ENCODE data around the gene TBC1D9B. TPM values are rescaled to one million over a fixed set of nuclear protein-coding genes. Genes with fewer than 3 reads are reported as not detected.

The TBC1D9B gene
- total and polyA plus RNA-seq, 2 of the 13 experiments (the other 11 are each of a cell fraction or from before 2014, with no cell fraction given), result 35.0 to 50.0 TPM

GRCh38 chr5:179818746-179819295 is 88.9 kb downstream of the TBC1D9B start (continued):
- TF ChIP-seq, protein P1, sequence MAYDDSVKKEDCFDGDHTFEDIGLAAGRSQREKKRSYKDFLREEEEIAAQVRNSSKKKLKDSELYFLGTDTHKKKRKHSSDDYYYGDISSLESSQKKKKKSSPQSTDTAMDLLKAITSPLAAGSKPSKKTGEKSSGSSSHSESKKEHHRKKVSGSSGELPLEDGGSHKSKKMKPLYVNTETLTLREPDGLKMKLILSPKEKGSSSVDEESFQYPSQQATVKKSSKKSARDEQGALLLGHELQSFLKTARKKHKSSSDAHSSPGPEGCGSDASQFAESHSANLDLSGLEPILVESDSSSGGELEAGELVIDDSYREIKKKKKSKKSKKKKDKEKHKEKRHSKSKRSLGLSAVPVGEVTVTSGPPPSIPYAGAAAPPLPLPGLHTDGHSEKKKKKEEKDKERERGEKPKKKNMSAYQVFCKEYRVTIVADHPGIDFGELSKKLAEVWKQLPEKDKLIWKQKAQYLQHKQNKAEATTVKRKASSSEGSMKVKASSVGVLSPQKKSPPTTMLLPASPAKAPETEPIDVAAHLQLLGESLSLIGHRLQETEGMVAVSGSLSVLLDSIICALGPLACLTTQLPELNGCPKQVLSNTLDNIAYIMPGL (CRISPR knock-in tag; IDR thresholded peaks at IDR 0.05; ENCODE audit: borderline replicate concordance in 1 of 2, low read depth in 1 of 2), result 0 out of 4 replicates have a peak, but pooled peaks of 1 of the 2 experiments have one; percentile 65
- TF ChIP-seq CEBPG (CRISPR knock-in tag; IDR thresholded peaks at IDR 0.05) (peak; percentile 92), RXRA (CRISPR knock-in tag; IDR thresholded peaks at IDR 0.05) (peak; percentile 99), NFIC (IDR thresholded peaks at IDR 0.05; ENCODE audit: low read length) (no peak), ONECUT2 (CRISPR knock-in tag; IDR thresholded peaks at IDR 0.05) (0 out of 2 replicates have a peak, but pooled peaks have one; percentile 16), TEAD3 (CRISPR knock-in tag; optimal IDR thresholded peaks at IDR 0.05; ENCODE audit: borderline replicate concordance) (peak; percentile 65), ZNF607 (CRISPR knock-in tag; IDR thresholded peaks at IDR 0.05; ENCODE audit: borderline replicate concordance) (peak; percentile 93), ZFP82 (CRISPR knock-in tag; IDR thresholded peaks at IDR 0.05; ENCODE audit: borderline replicate concordance) (no peak; the same call in 1 of the 2 replicates), ATAD3A (CRISPR knock-in tag; IDR thresholded peaks at IDR 0.05) (no peak), FOSL1 (CRISPR knock-in tag; IDR thresholded peaks at IDR 0.05; ENCODE audit: borderline replicate concordance) (peak; percentile 98), ELF1 (CRISPR knock-in tag; IDR thresholded peaks at IDR 0.05) (peak; percentile 78), DNMT3B (CRISPR knock-in tag; conservative IDR thresholded peaks at IDR 0.05) (0 out of 2 replicates have a peak, but pooled peaks have one; percentile 73), NFKBIZ (CRISPR knock-in tag; IDR thresholded peaks at IDR 0.05) (peak; percentile 97), GPBP1L1 (CRISPR knock-in tag; IDR thresholded peaks at IDR 0.05) (no peak), MEIS1 (CRISPR knock-in tag; IDR thresholded peaks at IDR 0.05; ENCODE audit: borderline replicate concordance) (peak; percentile 58; the same call in 1 of the 2 replicates), ZNF552 (CRISPR knock-in tag; IDR thresholded peaks at IDR 0.05; ENCODE audit: borderline replicate concordance) (peak; percentile 73; the same call in 1 of the 2 replicates), CBX2 (IDR thresholded peaks at IDR 0.05; ENCODE audit: low read depth, low read length) (no peak), CBX2 (CRISPR knock-in tag; IDR thresholded peaks at IDR 0.05; ENCODE audit: low read depth) (no peak), FOSL2 (CRISPR knock-in tag; IDR thresholded peaks at IDR 0.05) (peak; percentile 99), ZNF441 (CRISPR knock-in tag; IDR thresholded peaks at IDR 0.05; ENCODE audit: borderline replicate concordance) (no peak), MATR3 (CRISPR knock-in tag; IDR thresholded peaks at IDR 0.05) (no peak), GZF1 (CRISPR knock-in tag; IDR thresholded peaks at IDR 0.05) (peak; percentile 32; the same call in 1 of the 2 replicates), ZFX (CRISPR knock-in tag; IDR thresholded peaks at IDR 0.05; ENCODE audit: low read depth) (peak; percentile 86), ARID2 (CRISPR knock-in tag; IDR thresholded peaks at IDR 0.05; ENCODE audit: borderline replicate concordance) (no peak), HNF4G (IDR thresholded peaks at IDR 0.05; ENCODE audit: borderline replicate concordance, low read depth, low read length) (peak; percentile 75; the same call in 1 of the 2 replicates), HNF4G (CRISPR knock-in tag; IDR thresholded peaks at IDR 0.05; ENCODE audit: borderline replicate concordance, low read depth) (no peak)
- TF ChIP-seq, protein P2, sequence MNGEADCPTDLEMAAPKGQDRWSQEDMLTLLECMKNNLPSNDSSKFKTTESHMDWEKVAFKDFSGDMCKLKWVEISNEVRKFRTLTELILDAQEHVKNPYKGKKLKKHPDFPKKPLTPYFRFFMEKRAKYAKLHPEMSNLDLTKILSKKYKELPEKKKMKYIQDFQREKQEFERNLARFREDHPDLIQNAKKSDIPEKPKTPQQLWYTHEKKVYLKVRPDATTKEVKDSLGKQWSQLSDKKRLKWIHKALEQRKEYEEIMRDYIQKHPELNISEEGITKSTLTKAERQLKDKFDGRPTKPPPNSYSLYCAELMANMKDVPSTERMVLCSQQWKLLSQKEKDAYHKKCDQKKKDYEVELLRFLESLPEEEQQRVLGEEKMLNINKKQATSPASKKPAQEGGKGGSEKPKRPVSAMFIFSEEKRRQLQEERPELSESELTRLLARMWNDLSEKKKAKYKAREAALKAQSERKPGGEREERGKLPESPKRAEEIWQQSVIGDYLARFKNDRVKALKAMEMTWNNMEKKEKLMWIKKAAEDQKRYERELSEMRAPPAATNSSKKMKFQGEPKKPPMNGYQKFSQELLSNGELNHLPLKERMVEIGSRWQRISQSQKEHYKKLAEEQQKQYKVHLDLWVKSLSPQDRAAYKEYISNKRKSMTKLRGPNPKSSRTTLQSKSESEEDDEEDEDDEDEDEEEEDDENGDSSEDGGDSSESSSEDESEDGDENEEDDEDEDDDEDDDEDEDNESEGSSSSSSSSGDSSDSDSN (CRISPR knock-in tag; IDR thresholded peaks at IDR 0.05), result peak; percentile 92

Data from HepG2 (cell line).